ENCODE data around the gene HSF4.
"Not testable (repeated sequence)": the region's sequence is repeated elsewhere in the genome, so short reads cannot be mapped to it uniquely, and the experiment has no call there.

HSF4 gene

GRCh38 chr16:67164599-67165061 is at the start of gene HSF4:
Gene HSF4, plus strand, starts transcription at chr16:67164745. Its CDS starts 67 bp downstream, at chr16:67164812.
- DNase-seq (ENCODE audit: low spot score) = no peak

DNA sequence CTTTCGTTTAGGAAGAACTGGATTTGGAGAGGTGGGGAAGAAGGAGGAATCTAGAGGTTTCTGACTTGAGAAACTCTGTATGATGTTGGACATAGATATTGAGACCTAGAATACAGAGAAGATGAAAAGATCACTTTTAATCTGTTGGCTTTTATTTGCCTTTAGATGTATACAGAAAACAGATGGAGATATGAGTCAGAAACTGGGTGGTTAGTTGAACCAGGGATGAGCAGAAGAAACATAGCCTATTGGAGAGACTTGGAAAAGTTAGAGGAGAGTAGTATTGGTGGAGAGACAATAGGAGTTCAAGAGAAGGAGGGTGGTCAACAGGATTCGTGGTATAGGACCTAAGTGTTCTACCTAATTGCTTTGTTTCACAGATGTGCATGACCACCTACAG is 49.8 kb upstream of the HSF4 start:
- no peak for DNase-seq (ENCODE audit: low spot score)

GRCh38 chr16:67115639-67116038 is 48.9 kb upstream of the HSF4 start:
- DNase-seq (ENCODE audit: low spot score) = no peak

GRCh38 chr16:67116388-67117311 is 47.9 kb upstream of the HSF4 start:
- DNase-seq (ENCODE audit: low spot score) = no peak

- DNase-seq (ENCODE audit: low spot score) = no peak
These were observed 46.8 kb upstream of the HSF4 start for GRCh38 chr16:67117716-67118115.

GRCh38 chr16:67120025-67120424 is 44.5 kb upstream of the HSF4 start:
- DNase-seq (ENCODE audit: low spot score) = no peak

DNA sequence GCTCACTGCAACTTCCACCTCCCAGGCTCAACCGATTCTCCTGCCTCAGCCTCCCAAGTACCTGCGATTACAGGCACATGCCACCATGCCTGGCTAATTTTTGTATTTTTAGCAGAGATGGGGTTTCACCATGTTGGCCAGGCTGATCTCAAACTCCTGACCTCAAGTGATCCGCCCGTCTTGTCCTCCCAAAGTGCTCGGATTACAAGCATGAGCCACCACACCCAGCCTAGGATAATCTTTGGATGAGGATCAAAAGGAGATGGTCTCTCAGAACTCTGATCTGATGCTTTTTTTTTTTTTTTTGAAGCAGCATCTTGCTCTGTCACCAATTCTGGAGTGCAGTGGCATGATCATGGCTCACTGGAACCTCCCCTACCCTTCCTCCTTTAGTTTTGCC is 41.7 kb upstream of the HSF4 start:
- DNase-seq (ENCODE audit: low spot score) = not testable (repeated sequence)

- no peak for DNase-seq (ENCODE audit: low spot score)
These were observed 36.1 kb upstream of the HSF4 start for GRCh38 chr16:67128417-67128816.

- no peak for DNase-seq (ENCODE audit: low spot score)
These were observed 35.7 kb upstream of the HSF4 start for GRCh38 chr16:67128887-67129286.

DNA sequence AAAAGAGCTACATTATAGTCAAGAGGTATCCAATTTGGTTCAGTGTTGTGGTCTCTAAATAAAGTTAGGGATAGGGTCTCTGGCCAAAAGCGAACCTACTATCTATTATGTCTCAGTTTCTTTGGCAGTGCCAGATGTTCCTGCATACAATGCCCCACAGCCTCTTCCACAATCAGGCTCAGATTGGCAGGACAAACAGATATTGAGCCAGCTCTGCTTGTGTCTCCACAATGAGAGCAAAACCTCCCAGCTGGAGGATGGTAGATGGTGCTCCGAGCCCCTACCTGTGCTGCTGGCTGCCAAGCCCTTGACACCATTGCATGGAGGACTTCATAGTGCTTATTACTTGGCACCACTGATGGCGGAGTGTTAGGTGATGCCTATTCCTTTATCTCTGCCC is 35.1 kb upstream of the HSF4 start:
- no peak for DNase-seq (ENCODE audit: low spot score)

DNA sequence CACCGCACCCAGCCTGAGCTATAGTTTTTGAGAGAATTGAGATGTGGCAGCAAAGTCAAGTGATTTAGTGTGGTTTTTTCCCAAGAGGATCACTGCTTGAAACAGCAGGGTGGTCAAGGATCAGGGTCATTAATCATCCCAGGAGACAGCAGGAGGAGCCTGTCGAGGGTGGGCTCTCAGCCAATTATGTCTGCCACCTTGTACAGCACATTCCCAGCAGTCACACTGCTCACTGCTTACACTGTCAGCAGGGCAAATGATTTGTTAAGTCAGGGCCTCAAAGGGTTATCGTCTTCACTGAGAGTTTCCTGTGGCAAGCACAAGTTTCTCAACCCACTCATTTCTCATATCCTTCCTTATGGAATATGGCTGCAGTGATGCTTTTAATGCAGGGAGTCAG is 26.9 kb upstream of the HSF4 start:
- DNase-seq (ENCODE audit: low spot score) = no peak

DNA sequence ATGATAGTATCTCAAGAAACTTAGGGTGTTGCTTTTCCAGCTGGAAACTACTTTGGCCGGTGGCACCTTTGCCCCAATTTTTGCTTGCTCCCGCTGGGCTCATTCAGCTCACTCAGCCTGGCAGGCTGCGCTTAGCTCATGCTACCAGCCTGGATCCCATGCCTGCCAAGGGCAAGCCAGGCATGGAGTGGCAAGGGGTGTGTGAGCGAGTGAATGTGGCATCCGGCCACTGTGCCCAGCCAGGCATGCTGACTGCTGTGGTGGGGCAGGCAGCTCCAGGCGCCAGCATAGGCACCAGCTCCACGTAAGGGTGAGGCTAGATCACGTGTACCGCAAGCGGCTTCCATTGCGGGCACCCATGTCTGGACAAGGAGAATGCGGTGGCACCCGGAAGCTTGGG is 23.2 kb upstream of the HSF4 start:
- DNase-seq (ENCODE audit: low spot score) = no peak

DNA sequence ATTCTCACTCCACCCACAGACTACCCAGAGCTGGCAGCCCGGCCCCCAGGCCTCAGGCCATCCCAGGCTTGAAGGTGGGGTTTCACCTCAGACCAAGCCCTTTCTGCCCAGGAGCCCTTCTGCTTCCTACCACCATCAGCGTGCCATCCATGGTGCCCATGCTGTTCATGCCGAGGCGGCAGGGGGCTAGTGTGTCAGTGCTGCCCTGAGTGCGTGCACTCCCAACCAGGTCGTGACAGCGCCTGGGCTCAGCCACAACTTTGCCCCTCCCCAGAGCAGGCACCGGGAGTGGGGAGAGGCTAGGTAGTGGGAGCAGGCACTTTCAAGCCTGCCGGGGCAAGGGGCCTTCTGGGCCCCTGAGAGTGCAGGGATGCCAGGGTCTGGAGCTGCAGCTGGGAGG is 22.2 kb upstream of the HSF4 start:
- no peak for DNase-seq (ENCODE audit: low spot score)

- DNase-seq (ENCODE audit: low spot score) = no peak
These were observed 19.6 kb upstream of the HSF4 start for GRCh38 chr16:67144943-67145342.

DNA sequence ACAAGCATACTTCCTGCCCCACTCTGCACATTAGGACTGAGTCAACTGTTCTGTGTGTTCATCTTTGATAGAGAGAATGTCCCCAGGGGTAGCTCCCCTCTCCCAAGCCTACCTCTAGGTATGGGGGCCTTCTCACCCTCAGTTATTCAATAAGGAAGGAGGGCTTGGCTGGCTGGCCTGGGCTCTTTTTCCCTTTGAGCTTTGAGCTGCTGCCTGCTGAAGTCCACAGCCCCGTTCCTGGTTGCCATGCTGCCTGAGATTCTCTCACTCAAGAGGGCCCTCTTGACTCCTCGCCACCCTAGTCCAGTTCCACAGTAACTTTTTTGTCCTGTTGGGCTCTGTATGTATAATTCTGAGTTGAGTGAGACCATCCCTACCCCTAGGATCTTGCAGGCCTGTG is 18.8 kb upstream of the HSF4 start:
- no peak for DNase-seq (ENCODE audit: low spot score)

GRCh38 chr16:67146523-67147357 is 17.8 kb upstream of the HSF4 start:
- no peak for DNase-seq (ENCODE audit: low spot score)

- DNase-seq (ENCODE audit: low spot score) = no peak
These were observed 17.0 kb upstream of the HSF4 start for GRCh38 chr16:67147437-67148140.

- no peak for DNase-seq (ENCODE audit: low spot score)
These were observed 16.3 kb upstream of the HSF4 start for GRCh38 chr16:67148221-67148620.

DNA sequence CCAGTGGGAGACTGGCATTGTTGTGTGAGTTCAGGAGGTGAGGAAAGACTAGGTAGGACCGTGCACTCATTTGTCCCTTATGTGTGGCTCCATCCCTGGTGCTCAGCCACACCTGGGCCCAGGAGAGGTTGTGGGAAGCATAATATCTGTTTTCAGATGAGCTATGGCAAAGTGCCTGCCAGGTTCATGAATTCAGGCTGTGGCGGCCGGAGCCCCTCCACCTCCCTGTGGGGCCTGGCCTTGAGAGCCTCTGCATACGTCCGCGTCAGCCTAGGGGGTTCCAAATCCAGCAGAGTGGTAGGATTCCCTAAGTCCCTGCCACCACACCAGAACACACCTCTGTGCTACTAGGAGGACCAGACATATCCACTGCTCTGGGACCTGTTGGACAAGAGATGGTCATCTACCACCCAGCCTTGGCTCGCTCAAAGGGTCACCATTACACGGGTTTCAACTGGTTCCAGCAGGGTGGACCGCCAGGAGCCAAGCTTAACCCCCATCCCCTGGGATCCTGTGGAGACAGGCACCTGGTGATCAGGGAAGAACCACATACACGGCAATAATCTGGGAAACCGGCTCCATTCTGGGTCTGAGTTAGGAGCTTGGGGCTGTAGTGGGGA is 15.8 kb upstream of the HSF4 start:
- DNase-seq (ENCODE audit: low spot score) = no peak

DNA sequence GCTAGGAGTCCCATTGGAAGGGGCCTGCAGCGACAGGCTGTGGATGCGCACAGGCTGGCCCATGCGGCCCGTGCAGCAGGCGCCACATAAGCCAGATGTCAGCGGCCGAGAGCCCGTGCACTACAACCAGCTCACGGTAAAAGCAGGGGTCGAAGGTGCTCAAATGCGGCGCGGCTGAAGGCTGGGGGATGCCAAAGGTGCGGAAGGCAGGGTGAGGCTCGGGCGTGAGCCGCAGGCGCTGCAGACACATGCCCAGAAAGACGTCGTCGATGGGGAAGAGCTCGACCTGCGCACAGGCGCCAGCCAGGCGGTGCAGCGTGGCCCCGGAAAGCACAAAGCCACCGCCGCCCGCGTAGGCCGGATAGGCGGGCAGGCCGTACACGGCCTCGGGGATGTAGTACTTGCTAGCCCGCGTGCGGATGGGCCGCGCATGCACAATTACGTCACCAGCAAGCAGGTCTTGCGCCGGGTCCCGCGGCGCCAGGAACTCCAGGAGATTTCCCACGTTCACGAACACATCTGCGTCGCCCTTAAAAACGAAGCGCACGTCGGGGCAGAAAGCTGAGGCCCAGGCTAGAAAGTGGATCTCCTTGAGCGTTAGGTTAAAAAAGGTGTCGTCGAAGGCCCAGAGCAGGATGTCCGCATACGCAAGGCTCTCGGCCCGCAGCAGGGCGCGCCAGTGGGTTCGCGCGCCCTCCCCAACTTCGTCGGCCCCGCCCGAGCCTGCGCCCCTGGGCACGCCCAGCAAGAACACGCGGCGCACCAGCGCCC is 15.1 kb upstream of the HSF4 start:
- DNase-seq (ENCODE audit: low spot score) = no peak
